GM03348 (cell line): ENCODE measurements around the gene LMOD1.
"Not testable (repeated sequence)": the region's sequence is repeated elsewhere in the genome, so short reads cannot be mapped to it uniquely, and the experiment has no call there.

ENCODE experiments used
- DNase-seq: peaks from one replicate; pipeline ENCODE4 v3.0.0; 2012; ENCODE audit warnings: low spot score

Gene LMOD1

GRCh38 chr1:201946224-201946908 is at the start of gene LMOD1:
TSS of gene LMOD1 (minus strand) at chr1:201946548. CDS start at chr1:201946340, 208 bp downstream.
- peak; percentile 92 for DNase-seq

- DNase-seq = no peak
Observed at GRCh38 chr1:201990427-201990826, 44.1 kb upstream of the LMOD1 start.

GRCh38 chr1:201989354-201990128 is 43.2 kb upstream of the LMOD1 start:
- no peak for DNase-seq

GRCh38 chr1:201988601-201989000 is 42.3 kb upstream of the LMOD1 start:
- no peak for DNase-seq

GRCh38 chr1:201985355-201985754 is 39.0 kb upstream of the LMOD1 start:
- no peak for DNase-seq

- no peak for DNase-seq
Observed at GRCh38 chr1:201984446-201984845, 38.1 kb upstream of the LMOD1 start.

- DNase-seq = no peak
Observed at GRCh38 chr1:201983380-201983805, 37.0 kb upstream of the LMOD1 start.

GRCh38 chr1:201982623-201983379 is 36.5 kb upstream of the LMOD1 start, which contains the start of gene RNPEP:
TSS of gene RNPEP (plus strand) at chr1:201982648. CDS start at chr1:201982667, 19 bp downstream.
- peak; percentile 92 for DNase-seq

GRCh38 chr1:201982082-201982622 is 35.8 kb upstream of the LMOD1 start:
- peak; percentile 97 for DNase-seq

GRCh38 chr1:201970334-201971159 is 24.2 kb upstream of the LMOD1 start:
- DNase-seq = no peak

- no peak for DNase-seq
Observed at GRCh38 chr1:201968202-201968925, 22.0 kb upstream of the LMOD1 start.

- DNase-seq = no peak
Observed at GRCh38 chr1:201966171-201966570, 19.8 kb upstream of the LMOD1 start.

- no peak for DNase-seq
Observed at GRCh38 chr1:201964261-201964660, 17.9 kb upstream of the LMOD1 start.

GRCh38 chr1:201962382-201962781 is 16.0 kb upstream of the LMOD1 start:
- not testable (repeated sequence) for DNase-seq

GRCh38 chr1:201958348-201958747 is 12.0 kb upstream of the LMOD1 start:
- no peak for DNase-seq

GRCh38 chr1:201955729-201956143 is 9.4 kb upstream of the LMOD1 start:
- no peak for DNase-seq

GRCh38 chr1:201955009-201955728 is 8.8 kb upstream of the LMOD1 start, which contains the start of gene TIMM17A:
TSS of gene TIMM17A (plus strand) at chr1:201955503. CDS start at chr1:201955527, 24 bp downstream.
- DNase-seq = peak; percentile 97

- DNase-seq = no peak
Observed at GRCh38 chr1:201954263-201955008, 8.1 kb upstream of the LMOD1 start.

GRCh38 chr1:201949491-201949890 is 3.1 kb upstream of the LMOD1 start:
- no peak for DNase-seq
